Suprapubic skin (tissue), 4 donors: ENCODE measurements around the gene WLS. TPM values are rescaled to one million over a fixed set of nuclear protein-coding genes. Genes with fewer than 3 reads are reported as not detected.
"Not testable (repeated sequence)": the region's sequence is repeated elsewhere in the genome, so short reads cannot be mapped to it uniquely, and the experiment has no call there.

Source experiments
- DNase-seq, 2 donors: peaks; one replicate each; pipeline ENCODE4 v3.0.0-alpha.2; 2019; ENCODE audit warnings: low spot score in 2 of 2
- H3K27ac ChIP-seq: fragments of 200-600 bp; sonication (generic); one replicate; pipeline ENCODE4 v1.5.1; 2019
- H3K27me3 ChIP-seq: fragments of 200-600 bp; sonication (generic); one replicate; pipeline ENCODE4 v1.5.1; 2019
- H3K36me3 ChIP-seq: fragments of 200-600 bp; sonication (generic); one replicate; pipeline ENCODE4 v1.5.1; 2019
- H3K4me1 ChIP-seq: fragments of 200-600 bp; sonication (generic); one replicate; pipeline ENCODE4 v1.5.1; 2019
- H3K4me3 ChIP-seq: fragments of 200-600 bp; sonication (generic); one replicate; pipeline ENCODE4 v1.5.1; 2019; ENCODE audit warnings: mild to moderate bottlenecking
- H3K9me3 ChIP-seq: fragments of 200-600 bp; sonication (generic); one replicate; pipeline ENCODE4 v1.5.1; 2019
- EP300 ChIP-seq: sonication (generic); formaldehyde crosslinking; IDR thresholded peaks from one replicate; pipeline ENCODE4 v1.6.1; 2017; ENCODE audit warnings: antibody characterized with exemption
- POLR2A ChIP-seq, 2 donors: fragments of 450-650 bp; IDR thresholded peaks; one replicate each; pipeline ENCODE4 v1.6.1; 2017; ENCODE audit warnings: antibody characterized with exemption in 2 of 2, mild to moderate bottlenecking in 2 of 2, moderate library complexity in 2 of 2
- POLR2AphosphoS5 ChIP-seq, 3 donors: sonication (generic); formaldehyde crosslinking; IDR thresholded peaks; one replicate each; pipeline ENCODE4 v1.6.1; 2017; ENCODE audit warnings: antibody characterized with exemption in 3 of 3
- WGBS: methylation state at CpG from one replicate; pipeline ENCODE4 v1.1.5; 2018; 5-methylcytosine and 5-hydroxymethylcytosine counted together
- total RNA-seq, 4 donors: library from RNA; depleted of rRNA; stranded (reverse); fragments of >200 nt; gene quantifications; one replicate each; pipeline ENCODE4 v1.1.0, GENCODE V29; 2016
- TF ChIP-seq, protein P1 (sequence below), 2 donors: fragments of 200-600 bp in 1 of 2; fragments of 450-650 bp in 1 of 2; sonication (generic) in 1 of 2; IDR thresholded peaks; one replicate each; pipeline ENCODE4 v1.5.1; 2016 to 2019; ENCODE audit warnings: antibody characterized with exemption in 2 of 2, mild to moderate bottlenecking in 1 of 2, moderate library complexity in 1 of 2

WLS gene
- total RNA-seq, 4 donors from 2014 or later: 62.3 to 75.0 (median 70.0) TPM

DNA sequence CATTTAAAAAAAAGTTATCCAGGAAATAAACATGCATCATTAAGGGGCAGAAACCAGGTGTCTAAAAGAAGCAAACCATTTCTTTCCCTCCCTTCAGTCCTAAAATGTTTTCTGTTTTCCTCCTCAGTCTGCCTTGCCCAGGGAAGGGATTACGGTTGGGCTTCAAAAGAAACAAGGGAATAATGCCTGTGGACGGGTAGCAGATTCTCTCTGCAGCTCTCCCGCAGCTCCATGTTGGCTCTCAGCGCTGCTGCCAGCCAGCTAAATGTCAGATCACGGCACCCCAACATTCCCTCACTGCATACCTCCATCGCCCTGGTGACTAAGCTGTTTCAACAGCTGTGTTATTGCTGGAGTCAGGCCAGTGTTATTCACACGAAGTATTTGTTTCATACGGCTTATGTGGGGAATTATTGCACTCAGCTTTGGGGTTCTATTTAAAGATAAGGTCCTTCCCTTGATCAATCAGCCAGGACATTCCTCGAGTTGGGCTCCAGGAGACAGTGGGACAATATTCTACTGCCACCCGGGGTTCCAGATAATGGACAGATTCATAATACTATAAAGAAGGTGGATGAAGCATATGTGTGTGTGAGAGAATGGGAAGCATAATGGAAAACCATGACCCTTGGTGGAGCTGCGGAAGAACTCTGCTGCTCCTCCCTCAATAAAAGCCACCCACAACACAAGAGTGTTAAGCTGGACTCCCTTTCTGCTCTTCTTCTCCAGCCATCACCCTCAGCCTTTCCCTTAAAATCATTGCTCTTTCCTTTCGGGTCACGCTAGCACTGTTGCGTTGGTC, 58.2 kb downstream of the WLS start:
- peaks cover 36% of the 10 kb centered on the region for H3K4me1 ChIP-seq
- peak overlapping the region; percentile 54 for H3K27ac ChIP-seq
- H3K36me3 ChIP-seq: no peaks in the 10 kb centered on the region
- H3K27me3 ChIP-seq: no peaks in the 10 kb centered on the region
- TF ChIP-seq EP300 (no peak), POLR2AphosphoS5 (IDR thresholded peaks at IDR 0.05) (peak in 1 of 3 donors; percentile 32)
- H3K9me3 ChIP-seq: no peaks in the 10 kb centered on the region
- H3K4me3 ChIP-seq: no peak overlapping the region
- DNase-seq: peak in 1 of 2 donors; percentile 68
- 35% methylated on average over 14 of the region's 14 CpGs for WGBS

DNA sequence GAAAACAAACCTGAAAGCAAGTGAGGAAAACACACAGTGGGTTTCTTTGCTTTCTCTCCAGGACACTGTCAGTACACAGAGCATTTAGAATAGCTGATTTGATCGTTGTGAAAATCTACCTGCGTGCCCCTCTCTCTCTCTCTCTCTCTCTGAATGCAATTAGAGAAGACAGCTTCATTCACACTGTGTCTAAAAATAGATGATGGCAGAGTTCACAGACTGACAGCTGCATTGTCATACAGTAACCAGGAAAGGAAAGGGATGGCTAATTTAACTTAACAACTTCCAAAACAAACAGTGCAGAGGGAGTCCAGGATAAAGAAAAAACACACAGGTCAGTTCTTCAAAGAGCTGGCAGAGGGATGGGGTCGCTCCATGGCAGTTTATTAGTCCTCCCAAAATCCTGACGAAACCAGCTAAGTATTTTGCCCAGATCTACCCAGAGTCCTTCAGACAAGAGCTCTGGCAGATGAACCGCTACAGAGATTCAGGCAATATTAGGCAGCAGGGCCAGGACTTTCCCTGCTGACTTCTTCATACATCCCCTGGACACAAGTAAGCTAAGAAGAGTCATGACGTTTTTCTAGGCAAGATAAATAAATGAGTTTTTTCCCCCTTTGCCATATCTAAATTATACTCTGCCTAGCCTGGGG, 58.9 kb downstream of the WLS start:
- TF ChIP-seq POLR2AphosphoS5 (IDR thresholded peaks at IDR 0.05): no peak
- TF ChIP-seq EP300: no peak
- TF ChIP-seq, protein P1, sequence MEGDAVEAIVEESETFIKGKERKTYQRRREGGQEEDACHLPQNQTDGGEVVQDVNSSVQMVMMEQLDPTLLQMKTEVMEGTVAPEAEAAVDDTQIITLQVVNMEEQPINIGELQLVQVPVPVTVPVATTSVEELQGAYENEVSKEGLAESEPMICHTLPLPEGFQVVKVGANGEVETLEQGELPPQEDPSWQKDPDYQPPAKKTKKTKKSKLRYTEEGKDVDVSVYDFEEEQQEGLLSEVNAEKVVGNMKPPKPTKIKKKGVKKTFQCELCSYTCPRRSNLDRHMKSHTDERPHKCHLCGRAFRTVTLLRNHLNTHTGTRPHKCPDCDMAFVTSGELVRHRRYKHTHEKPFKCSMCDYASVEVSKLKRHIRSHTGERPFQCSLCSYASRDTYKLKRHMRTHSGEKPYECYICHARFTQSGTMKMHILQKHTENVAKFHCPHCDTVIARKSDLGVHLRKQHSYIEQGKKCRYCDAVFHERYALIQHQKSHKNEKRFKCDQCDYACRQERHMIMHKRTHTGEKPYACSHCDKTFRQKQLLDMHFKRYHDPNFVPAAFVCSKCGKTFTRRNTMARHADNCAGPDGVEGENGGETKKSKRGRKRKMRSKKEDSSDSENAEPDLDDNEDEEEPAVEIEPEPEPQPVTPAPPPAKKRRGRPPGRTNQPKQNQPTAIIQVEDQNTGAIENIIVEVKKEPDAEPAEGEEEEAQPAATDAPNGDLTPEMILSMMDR (IDR thresholded peaks at IDR 0.05): no peak
- TF ChIP-seq POLR2A (IDR thresholded peaks at IDR 0.05): no peak
- Histone ChIP-seq H3K4me1 (peaks cover 43% of the 10 kb centered on the region), H3K36me3 (no peaks in the 10 kb centered on the region), H3K27ac (peak overlapping the region; percentile 54), H3K4me3 (no peak overlapping the region), H3K9me3 (no peaks in the 10 kb centered on the region), H3K27me3 (no peaks in the 10 kb centered on the region)
- WGBS: 35% methylated on average over 6 of the region's 6 CpGs
- DNase-seq: no peak

GRCh38 chr1:68171795-68172194, 60.5 kb downstream of the WLS start:
- H3K4me1 ChIP-seq: peaks cover 45% of the 10 kb centered on the region
- not testable (repeated sequence) for DNase-seq, H3K36me3 ChIP-seq, H3K4me3 ChIP-seq, H3K27me3 ChIP-seq, H3K9me3 ChIP-seq, H3K27ac ChIP-seq
- 97% methylated on average over 1 of the region's 1 CpG for WGBS

GRCh38 chr1:68168545-68169171, 63.7 kb downstream of the WLS start:
- Histone ChIP-seq H3K27me3 (no peaks in the 10 kb centered on the region), H3K4me3 (no peak overlapping the region), H3K9me3 (no peaks in the 10 kb centered on the region), H3K27ac (no peak overlapping the region), H3K36me3 (no peaks in the 10 kb centered on the region), H3K4me1 (peaks cover 19% of the 10 kb centered on the region)
- no peak for TF ChIP-seq EP300
- TF ChIP-seq POLR2AphosphoS5 (IDR thresholded peaks at IDR 0.05): no peak
- TF ChIP-seq, protein P1 (IDR thresholded peaks at IDR 0.05): no peak
- TF ChIP-seq POLR2A (IDR thresholded peaks at IDR 0.05): no peak
- 35% methylated on average over 4 of the region's 4 CpGs for WGBS
- DNase-seq: no peak

GRCh38 chr1:68167211-68167610, 65.1 kb downstream of the WLS start:
- Histone ChIP-seq H3K36me3 (peaks cover 7% of the 10 kb centered on the region), H3K4me1 (peaks cover 12% of the 10 kb centered on the region), H3K4me3 (no peak overlapping the region), H3K27me3 (no peaks in the 10 kb centered on the region), H3K27ac (no peak overlapping the region), H3K9me3 (no peaks in the 10 kb centered on the region)
- TF ChIP-seq, protein P1 (IDR thresholded peaks at IDR 0.05): no peak
- TF ChIP-seq POLR2A (IDR thresholded peaks at IDR 0.05) (no peak), EP300 (no peak), POLR2AphosphoS5 (IDR thresholded peaks at IDR 0.05) (no peak)
- WGBS: 95% methylated on average over 3 of the region's 3 CpGs
- no peak for DNase-seq

GRCh38 chr1:68166348-68166747, 66.0 kb downstream of the WLS start:
- no peak for TF ChIP-seq POLR2AphosphoS5 (IDR thresholded peaks at IDR 0.05)
- TF ChIP-seq POLR2A (IDR thresholded peaks at IDR 0.05): no peak
- TF ChIP-seq, protein P1 (IDR thresholded peaks at IDR 0.05): no peak
- no peak for TF ChIP-seq EP300
- DNase-seq: no peak
- peaks cover 12% of the 10 kb centered on the region for H3K4me1 ChIP-seq
- H3K36me3 ChIP-seq: peaks cover 10% of the 10 kb centered on the region
- H3K27ac ChIP-seq: no peak overlapping the region
- no peaks in the 10 kb centered on the region for H3K9me3 ChIP-seq
- no peaks in the 10 kb centered on the region for H3K27me3 ChIP-seq
- 96% methylated on average over 2 of the region's 2 CpGs for WGBS
- H3K4me3 ChIP-seq: no peak overlapping the region
